ENCODE measurements around the gene DERL3. TPM values are rescaled to one million over a fixed set of nuclear protein-coding genes. Genes with fewer than 3 reads are reported as not detected.

Gene DERL3
- total RNA-seq, 1 donor from 2014 or later: 0.12 TPM

DNA sequence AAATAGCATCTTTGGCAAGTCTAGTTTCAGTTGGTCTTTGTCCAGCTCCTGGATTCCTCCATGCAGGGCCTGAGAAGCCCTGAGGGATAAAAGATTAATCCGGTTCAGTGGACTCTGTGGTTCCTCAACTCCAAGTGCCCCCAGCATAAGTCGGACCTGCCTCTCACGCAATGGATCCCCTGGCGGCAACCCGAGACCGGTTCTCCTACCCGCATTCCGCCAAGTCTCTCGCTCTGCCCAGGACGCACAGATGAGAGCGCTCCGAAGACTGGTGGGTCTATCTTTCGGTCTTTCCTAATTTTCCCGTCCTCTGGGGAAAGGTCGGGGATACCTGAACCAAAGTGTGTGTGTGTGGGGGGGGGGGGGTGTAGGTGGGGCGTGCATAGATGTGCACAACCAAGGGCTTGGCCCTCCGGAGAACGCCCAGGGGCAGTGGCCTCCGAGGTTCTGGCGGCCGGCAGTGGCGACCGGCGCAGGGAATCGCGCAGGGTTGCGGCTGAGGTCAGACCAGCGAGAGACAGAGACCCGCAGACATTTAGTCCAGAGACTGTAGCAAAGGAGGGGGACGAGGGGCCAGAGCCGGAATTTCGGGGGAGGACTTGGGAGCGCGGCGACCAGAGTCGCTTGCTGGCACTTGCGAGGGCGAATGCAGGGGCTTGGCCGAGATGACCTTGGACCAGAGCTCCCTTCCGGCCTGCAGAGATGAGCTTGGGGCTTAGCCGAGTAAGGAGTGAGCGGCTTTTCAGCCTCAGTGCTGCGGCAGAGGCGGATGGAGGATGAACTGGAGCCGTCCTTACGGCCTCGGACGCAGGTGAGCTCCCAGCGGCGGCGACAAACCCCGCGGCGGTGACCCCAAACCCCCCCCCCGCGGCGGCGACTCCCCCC is 18.2 kb upstream of the DERL3 start:
- DNase-seq (ENCODE audit: low read depth): peak; percentile 50
- TF ChIP-seq, protein P1, sequence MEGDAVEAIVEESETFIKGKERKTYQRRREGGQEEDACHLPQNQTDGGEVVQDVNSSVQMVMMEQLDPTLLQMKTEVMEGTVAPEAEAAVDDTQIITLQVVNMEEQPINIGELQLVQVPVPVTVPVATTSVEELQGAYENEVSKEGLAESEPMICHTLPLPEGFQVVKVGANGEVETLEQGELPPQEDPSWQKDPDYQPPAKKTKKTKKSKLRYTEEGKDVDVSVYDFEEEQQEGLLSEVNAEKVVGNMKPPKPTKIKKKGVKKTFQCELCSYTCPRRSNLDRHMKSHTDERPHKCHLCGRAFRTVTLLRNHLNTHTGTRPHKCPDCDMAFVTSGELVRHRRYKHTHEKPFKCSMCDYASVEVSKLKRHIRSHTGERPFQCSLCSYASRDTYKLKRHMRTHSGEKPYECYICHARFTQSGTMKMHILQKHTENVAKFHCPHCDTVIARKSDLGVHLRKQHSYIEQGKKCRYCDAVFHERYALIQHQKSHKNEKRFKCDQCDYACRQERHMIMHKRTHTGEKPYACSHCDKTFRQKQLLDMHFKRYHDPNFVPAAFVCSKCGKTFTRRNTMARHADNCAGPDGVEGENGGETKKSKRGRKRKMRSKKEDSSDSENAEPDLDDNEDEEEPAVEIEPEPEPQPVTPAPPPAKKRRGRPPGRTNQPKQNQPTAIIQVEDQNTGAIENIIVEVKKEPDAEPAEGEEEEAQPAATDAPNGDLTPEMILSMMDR (conservative IDR thresholded peaks at IDR 0.05; ENCODE audit: low read depth, low read length): peak; percentile 25
- peak overlapping the region; percentile 96 for H3K4me3 ChIP-seq (ENCODE audit: low read depth, low read length)

DNA sequence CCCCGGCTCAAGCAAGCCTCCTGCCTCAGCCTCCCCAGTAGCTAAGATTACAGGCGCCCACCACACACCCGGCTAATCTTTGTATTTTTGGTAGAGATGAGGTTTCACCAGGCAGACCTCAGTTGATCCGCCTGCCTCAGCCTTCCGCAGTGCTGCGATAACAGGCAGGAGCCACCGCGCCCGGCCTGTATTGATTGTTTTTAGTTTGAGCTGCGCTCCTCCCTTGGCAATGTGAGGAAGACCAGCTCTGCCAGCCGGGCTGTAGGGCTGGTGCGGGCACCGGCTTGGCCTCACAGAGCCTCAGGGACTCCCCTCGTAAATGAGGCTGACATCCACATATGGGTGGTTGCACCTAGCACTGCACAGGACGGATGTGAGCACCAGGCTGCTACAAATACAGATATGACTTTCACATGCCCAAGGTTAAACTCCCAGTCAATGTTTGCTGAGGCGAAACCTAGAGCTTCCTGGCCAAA is 11.4 kb upstream of the DERL3 start:
- DNase-seq (ENCODE audit: low read depth): no peak
- no peak overlapping the region for H3K4me3 ChIP-seq (ENCODE audit: low read depth, low read length)
- TF ChIP-seq, protein P1 (conservative IDR thresholded peaks at IDR 0.05; ENCODE audit: low read depth, low read length): no peak

DNA sequence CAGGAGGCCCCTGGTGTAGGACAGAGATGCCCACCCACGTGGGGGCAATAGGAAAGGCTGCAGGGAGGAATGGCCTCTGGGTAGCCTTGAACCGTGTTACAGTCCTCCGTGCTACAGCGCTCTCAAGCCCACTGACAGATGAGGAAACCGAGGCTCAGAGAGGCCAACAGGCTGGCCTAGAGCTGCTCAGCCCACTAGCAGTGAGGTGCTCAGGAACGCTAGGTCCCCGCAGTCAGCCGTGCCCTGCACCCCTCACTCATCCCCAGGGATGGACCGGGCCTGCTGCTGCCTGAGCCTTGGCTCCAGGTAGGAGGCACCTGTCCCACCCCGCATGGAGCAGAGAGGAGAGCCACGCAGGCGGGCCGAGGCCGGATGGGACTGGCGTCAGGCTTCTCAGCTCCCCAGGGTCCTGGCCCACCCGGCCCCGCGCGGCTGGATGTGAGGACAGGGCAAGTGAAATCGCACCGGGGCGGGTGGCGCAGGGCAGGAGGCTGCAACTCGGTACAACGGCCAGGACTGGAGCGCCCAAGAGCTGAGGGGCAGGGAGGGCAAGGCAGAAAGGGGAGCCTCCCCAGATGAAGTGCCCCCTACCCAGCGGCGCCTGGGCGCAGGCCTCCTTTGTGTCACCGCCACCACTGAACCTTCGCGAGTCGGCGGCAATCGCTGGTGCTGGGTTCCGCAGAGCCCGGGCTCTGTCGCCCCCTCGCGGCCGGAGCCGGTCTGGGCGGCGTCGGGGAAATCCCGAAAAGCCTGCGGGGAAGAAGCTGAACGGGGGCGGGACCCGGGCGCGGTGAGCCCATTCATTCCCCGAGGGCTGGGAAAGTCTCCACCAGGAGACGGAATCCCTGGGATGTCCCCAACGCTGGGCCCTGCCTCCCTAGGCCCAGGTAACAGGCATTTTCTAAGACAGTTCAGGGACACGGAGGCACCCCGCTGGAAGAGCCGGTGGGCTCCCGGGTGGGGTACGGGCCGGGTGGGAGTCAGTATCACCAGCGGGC is 10.5 kb upstream of the DERL3 start:
- H3K4me3 ChIP-seq (ENCODE audit: low read depth, low read length): peak overlapping the region; percentile 33
- DNase-seq (ENCODE audit: low read depth): no peak
- TF ChIP-seq, protein P1 (conservative IDR thresholded peaks at IDR 0.05; ENCODE audit: low read depth, low read length): peak; percentile 89

DNA sequence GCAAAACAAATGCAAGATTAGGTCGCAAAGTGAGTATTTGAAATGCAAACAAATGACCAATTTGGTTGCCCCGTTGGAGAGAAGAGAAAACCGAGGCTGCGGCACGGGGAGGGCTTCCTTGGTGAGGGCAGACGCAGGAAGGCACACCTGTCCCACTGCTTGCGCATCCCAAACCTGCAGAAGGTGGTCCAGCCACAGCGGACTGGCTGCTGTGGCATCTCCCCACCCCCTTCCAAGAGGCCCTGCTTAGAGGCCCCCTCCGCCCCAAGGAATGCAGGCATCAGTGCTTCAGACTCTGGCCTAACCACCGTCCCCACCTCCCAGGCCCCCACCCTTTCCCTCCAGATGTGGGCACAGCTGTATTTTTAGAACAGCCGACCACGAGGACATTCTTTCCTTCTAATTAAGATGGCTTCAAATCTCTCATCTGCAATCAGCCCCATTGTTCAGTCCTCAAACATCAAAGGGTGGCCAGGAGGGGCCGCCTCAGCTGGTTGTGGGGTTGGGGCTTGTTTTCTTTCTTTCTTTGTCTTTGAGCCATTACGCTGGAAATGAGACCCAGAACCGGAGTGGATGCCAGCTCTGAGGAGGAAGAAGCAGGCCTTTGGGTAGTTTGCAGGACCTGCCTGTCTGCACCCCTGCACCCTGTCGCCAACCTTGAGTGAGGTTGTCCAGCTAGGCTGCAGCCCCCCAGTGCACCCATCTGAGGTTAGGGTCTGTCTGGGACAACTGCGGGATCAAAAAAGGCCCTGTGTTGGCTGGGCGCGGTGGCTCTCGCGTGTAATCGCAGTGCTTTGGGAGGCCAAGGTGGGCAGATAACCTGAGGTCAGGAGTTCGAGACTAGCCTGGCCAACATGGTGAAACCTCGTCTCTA is 9.4 kb upstream of the DERL3 start:
- no peak overlapping the region for H3K4me3 ChIP-seq (ENCODE audit: low read depth, low read length)
- DNase-seq (ENCODE audit: low read depth): no peak
- TF ChIP-seq, protein P1 (conservative IDR thresholded peaks at IDR 0.05; ENCODE audit: low read depth, low read length): no peak

DNA sequence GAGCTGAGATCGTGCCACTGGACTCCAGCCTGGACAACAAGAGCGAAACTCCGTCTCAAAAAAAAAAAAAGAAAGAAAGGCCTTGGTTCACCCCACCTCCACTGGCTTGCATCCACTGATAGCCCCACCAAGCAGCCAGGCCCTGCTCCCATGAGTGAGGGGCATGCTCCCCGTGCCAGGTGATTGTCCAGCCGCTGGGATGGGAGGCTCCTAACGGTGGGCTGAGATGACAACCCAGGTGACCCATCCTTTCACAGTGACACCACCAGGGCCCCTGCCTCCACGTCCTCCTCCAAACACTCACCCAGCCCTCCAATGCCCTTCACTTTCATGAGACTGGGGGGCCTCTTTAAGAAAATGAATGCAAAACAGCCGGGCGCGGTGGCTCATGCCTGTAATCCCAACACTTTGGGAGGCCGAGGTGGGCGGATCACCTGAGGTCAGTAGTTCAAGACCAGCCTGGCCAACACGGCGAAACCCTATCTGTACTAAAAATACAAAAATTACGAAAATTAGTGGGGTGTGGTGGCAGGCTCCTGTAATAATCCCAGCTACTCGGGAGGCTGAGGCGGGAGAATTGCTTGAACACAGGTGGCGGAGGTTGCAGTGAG is 8.6 kb upstream of the DERL3 start:
- DNase-seq (ENCODE audit: low read depth): no peak
- H3K4me3 ChIP-seq (ENCODE audit: low read depth, low read length): no peak overlapping the region
- TF ChIP-seq, protein P1 (conservative IDR thresholded peaks at IDR 0.05; ENCODE audit: low read depth, low read length): no peak

DNA sequence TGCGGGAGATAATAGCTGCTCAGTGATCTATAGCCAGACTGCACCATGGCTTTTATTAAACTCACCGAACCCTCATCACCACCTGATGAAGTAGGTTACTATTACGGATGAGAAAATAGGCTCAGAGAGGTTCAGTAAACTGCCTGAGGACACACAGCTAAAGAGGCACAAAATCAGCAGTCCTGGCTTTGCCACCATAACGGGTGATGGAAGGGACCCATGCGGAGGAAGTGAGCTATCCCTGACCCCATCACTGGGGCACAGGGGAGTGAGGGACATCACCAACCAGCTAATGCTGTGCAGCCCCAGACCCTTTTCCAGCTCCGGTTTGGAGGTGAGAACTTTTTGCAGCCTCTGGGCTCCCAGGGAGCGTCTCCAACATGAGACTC is 7.3 kb upstream of the DERL3 start:
- H3K4me3 ChIP-seq (ENCODE audit: low read depth, low read length): no peak overlapping the region
- TF ChIP-seq, protein P1 (conservative IDR thresholded peaks at IDR 0.05; ENCODE audit: low read depth, low read length): no peak
- DNase-seq (ENCODE audit: low read depth): no peak

All from epithelial cell of proximal tubule (primary cell).